RWPE1 (cell line): ENCODE results near the gene TRDMT1.
A peak's percentile ranks its signal among the peaks of the same experiment; 100 is the strongest.

ENCODE experiments used
- CTCF ChIA-PET: fragments of 350-600 bp; sonication (Branson Sonifier 250); formaldehyde crosslinking; extraction: SDS; loops from one replicate; lab custom pipeline; 2021; lab: Yijun Ruan, JAX
- POLR2A ChIA-PET: fragments of 400-600 bp; formaldehyde crosslinking; extraction: SDS; loops from one replicate; lab custom pipeline; 2020; ENCODE audit warnings: antibody characterized with exemption; ENCODE audit not compliant: low non-redundant PET; lab: Yijun Ruan, JAX
- DNase-seq: peaks from one replicate; pipeline ENCODE4 v3.0.0; 2012; ENCODE audit warnings: low spot score
- H3K27ac ChIP-seq: fragments of 450-650 bp; 2 replicates; pipeline ENCODE4 v1.5.1; 2017
- TF ChIP-seq, protein P1 (sequence below): fragments of 450-650 bp; conservative IDR thresholded peaks from 2 replicates; pipeline ENCODE4 v1.5.1; 2017; ENCODE audit warnings: low read depth, mild to moderate bottlenecking

The TRDMT1 gene

DNA sequence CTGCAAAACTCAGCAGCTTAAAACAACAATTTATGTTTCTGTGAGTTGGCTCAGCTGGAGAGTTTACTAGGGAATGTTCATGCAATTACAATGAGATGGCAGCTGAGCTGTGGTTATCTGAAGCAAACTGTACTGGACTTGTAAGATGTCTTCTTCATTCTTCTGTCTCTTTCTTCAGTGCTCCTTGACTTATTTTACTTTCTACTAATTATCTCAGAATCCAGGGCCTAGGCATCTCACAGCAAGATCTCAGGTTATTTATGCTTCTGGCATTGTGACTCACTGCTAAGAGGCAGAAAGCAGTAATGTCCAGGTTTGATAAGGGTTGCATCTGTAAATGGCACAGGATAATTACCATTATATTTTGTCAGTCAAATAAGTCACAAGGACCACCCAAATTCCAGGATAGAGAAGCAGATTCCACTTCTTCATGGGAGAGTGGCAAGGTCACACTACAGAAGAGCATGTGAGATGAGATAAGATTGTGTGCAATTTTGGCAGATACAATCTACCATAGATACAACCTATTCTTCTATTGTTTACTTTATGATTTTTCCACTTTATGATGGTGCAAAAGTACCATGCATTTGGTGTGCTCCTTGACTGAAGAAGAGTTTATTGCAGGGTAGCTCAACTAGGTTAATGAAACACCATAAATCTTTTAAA, 43.4 kb upstream of the TRDMT1 start:
- CTCF ChIA-PET, result interaction anchor here (0.6 kb wide), 1 partner anchor 16 kb away, joined by 3 read pairs; no protein-coding TSS in a partner anchor

DNA sequence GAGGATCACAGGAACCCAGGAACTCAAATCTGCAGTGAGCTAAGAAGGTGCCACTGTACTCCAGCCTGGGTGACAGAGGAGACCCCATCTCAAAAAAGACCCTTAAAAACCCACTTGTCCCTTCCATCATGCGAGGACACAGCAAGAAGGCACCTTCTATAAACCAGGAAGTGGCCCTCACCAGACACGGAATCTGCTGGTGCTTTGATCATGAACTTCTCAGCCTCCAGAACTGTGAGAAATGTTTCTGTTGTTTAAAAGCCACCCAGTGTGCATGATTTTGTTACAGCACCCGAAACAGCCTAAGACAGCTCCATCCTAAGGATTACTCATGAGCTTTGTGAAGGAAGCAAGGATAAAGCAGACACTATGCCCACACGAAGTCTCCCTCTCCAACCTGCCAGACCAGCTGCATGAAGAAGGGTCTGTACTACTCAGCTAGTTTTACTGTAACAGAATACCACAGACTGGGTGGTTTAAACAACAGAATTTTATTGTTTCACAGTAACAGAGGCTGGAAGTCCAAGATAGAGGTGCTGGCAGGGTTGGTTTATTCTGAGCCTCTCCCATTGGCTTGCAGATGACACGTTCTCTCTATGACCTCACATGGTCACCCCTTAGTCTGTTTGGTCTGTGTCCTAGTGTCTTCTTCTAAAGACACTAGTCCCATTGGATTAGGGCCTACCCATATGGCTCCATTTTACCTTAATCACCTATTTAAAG, 40.3 kb upstream of the TRDMT1 start:
- TF ChIP-seq, protein P1, sequence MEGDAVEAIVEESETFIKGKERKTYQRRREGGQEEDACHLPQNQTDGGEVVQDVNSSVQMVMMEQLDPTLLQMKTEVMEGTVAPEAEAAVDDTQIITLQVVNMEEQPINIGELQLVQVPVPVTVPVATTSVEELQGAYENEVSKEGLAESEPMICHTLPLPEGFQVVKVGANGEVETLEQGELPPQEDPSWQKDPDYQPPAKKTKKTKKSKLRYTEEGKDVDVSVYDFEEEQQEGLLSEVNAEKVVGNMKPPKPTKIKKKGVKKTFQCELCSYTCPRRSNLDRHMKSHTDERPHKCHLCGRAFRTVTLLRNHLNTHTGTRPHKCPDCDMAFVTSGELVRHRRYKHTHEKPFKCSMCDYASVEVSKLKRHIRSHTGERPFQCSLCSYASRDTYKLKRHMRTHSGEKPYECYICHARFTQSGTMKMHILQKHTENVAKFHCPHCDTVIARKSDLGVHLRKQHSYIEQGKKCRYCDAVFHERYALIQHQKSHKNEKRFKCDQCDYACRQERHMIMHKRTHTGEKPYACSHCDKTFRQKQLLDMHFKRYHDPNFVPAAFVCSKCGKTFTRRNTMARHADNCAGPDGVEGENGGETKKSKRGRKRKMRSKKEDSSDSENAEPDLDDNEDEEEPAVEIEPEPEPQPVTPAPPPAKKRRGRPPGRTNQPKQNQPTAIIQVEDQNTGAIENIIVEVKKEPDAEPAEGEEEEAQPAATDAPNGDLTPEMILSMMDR, result no peak
- POLR2A ChIA-PET, result no interaction called here
- H3K27ac ChIP-seq, result no peak overlapping the region
- CTCF ChIA-PET, result interaction anchor here (0.6 kb wide), 1 partner anchor 16 kb away, joined by 3 read pairs; no protein-coding TSS in a partner anchor
- DNase-seq, result no peak

More for the DNA sequence above, 43.4 kb upstream of the TRDMT1 start:
- H3K27ac ChIP-seq, result no peak overlapping the region
- POLR2A ChIA-PET, result no interaction called here
- TF ChIP-seq, protein P1, result no peak
- no peak for DNase-seq

DNA sequence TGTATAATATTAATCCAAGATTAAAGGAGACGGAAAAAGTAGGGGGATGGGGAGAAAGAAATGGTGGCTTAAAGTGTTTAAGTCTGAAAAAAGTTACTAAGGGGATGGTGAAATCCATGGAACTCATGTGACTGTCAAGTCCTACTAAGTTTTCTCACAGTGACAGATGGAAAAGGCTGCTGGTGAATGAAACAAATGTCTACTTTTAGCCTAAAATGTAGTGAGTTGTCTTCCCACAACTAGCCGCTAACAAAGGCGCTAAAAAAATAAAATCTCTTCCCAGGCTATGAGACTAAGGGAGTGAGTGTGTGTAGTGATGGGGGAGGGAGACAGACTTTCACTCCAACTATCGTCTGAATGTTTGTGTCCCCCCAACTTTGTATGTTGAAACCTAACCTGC, 39.1 kb upstream of the TRDMT1 start:
- H3K27ac ChIP-seq, result no peak overlapping the region
- TF ChIP-seq, protein P1, result no peak
- ChIA-PET CTCF (no interaction called here), POLR2A (no interaction called here)
- no peak for DNase-seq

DNA sequence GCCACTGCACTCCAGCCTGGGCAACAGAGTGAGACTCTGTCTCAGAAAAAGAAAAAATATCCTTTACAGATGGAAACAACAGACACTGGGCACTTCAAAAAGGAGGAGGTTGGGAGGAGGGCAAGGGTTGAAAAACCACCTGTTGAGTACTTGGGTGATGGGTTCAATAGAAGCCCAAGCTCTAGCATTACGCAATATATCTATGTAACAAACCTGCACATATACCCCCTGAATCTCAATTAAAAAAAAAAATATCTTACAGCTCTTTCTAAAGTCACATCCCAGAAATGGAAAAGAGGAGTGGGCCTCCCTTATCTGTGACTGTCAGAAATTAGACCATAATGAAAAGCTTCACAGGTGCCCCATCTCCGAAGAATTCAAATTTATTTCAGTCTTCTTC, 38.6 kb upstream of the TRDMT1 start:
- H3K27ac ChIP-seq, result no peak overlapping the region
- ChIA-PET CTCF (no interaction called here), POLR2A (no interaction called here)
- DNase-seq, result no peak
- TF ChIP-seq, protein P1, result no peak

DNA sequence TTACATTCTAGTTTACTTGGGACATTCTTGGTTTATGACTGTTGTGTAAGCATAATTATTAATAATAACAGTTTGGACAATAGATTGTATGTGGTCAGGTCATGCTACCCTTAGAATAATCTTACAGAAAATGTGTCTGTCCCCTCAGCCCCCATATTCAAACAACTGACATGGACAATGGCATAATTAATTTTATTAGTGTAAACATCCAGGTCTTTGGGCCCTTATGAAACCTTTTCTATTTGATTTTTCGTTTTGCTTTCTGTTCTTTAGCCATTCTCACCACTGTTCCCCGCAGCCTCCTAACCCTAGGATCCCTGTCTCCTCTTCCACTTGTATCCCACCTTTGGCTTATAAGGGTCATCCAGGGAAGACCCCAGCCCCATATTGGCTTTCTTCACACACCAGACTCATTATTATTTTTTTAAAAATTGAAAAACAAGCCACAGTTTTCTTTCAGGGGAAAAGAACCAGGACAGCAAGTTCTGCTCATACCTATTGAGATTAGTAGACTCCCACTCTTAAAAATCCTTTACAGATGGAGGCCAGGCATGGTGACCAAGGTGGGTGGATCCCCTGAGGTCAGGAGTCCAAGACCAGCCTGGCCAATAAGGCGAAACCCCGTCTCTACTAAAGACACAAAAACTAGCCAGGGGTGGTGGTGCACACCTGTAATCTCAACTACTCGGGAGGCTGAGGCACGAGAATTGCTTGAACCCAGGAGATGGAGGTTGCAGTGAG, 38.0 kb upstream of the TRDMT1 start:
- peak overlapping the region; percentile 71; the same call in 1 of the 2 replicates for H3K27ac ChIP-seq
- ChIA-PET POLR2A (no interaction called here), CTCF (no interaction called here)
- no peak for DNase-seq
- TF ChIP-seq, protein P1, result no peak
